ENCODE results near the gene LSM3.

LSM3 gene

DNA sequence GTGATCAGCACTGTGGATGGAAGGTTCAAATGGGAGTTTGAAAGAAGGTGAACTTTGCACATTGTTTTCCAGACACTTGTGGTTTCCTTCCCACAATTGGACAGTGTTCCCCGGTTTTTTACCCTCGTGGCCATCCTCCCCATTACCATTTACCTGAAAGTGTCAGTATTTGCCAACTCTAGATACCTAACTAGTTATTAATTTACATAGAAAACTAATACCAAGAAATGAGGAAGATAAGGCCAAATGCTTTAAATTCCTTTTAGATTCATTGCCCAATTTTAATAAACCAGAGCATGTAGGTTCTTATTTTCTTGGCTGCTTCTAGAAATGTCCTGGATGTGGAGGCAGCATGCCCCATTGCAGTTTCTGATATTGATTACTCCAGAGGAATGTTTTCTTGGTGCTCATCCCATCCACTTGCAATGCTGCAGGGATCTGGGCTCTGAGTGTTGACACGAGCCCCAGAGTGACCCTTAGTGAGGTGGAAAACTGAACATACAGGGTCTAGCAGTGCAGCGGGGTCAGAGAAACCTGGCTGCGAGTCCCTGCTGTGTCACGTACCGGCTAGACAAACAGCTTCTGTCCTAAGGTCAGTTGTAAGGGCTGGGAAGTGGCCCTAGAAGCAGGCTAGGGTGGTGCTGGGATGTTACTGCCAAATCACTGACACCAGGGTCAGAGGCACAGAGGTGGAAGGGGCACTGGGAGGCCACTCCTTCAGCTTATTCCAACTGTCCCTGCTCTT, 23.5 kb downstream of the LSM3 start:
- Histone ChIP-seq H3K79me2 (ENCODE audit: low read length) (no peaks in the 10 kb centered on the region), H3K9ac (ENCODE audit: low read length) (no peak overlapping the region), H4K20me1 (ENCODE audit: insufficient read depth, low read length) (no peaks in the 10 kb centered on the region), H3K9me2 (replicated peaks; ENCODE audit: insufficient read depth, low read length) (no peaks in the 10 kb centered on the region), H3K9me3 (replicated peaks; ENCODE audit: insufficient read depth, low read length) (no peaks in the 10 kb centered on the region), H3K36me3 (replicated peaks; ENCODE audit: insufficient read depth, low read length) (no peaks in the 10 kb centered on the region; the same call in 1 of the 2 replicates), H3K27ac (ENCODE audit: low read length) (no peak overlapping the region), H3K4me3 (ENCODE audit: low read length) (no peak overlapping the region), H3K27me3 (replicated peaks; ENCODE audit: insufficient read depth, low read length) (no peaks in the 10 kb centered on the region), H3K4me1 (ENCODE audit: low read length) (no peaks in the 10 kb centered on the region), H3F3A (ENCODE audit: insufficient read depth, low read length) (no peaks in the 10 kb centered on the region), H2AFZ (ENCODE audit: low read length) (no peak overlapping the region), H3K4me2 (ENCODE audit: low read depth, low read length) (no peak overlapping the region)
- no peak for DNase-seq
- TF ChIP-seq EZH2 (optimal IDR thresholded peaks at IDR 0.05; ENCODE audit: low read depth, low read length) (no peak), EZH2phosphoT487 (IDR thresholded peaks at IDR 0.05; ENCODE audit: low read length) (no peak)
- TF ChIP-seq, protein P1, sequence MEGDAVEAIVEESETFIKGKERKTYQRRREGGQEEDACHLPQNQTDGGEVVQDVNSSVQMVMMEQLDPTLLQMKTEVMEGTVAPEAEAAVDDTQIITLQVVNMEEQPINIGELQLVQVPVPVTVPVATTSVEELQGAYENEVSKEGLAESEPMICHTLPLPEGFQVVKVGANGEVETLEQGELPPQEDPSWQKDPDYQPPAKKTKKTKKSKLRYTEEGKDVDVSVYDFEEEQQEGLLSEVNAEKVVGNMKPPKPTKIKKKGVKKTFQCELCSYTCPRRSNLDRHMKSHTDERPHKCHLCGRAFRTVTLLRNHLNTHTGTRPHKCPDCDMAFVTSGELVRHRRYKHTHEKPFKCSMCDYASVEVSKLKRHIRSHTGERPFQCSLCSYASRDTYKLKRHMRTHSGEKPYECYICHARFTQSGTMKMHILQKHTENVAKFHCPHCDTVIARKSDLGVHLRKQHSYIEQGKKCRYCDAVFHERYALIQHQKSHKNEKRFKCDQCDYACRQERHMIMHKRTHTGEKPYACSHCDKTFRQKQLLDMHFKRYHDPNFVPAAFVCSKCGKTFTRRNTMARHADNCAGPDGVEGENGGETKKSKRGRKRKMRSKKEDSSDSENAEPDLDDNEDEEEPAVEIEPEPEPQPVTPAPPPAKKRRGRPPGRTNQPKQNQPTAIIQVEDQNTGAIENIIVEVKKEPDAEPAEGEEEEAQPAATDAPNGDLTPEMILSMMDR (IDR thresholded peaks at IDR 0.05; ENCODE audit: low read length), result no peak

DNA sequence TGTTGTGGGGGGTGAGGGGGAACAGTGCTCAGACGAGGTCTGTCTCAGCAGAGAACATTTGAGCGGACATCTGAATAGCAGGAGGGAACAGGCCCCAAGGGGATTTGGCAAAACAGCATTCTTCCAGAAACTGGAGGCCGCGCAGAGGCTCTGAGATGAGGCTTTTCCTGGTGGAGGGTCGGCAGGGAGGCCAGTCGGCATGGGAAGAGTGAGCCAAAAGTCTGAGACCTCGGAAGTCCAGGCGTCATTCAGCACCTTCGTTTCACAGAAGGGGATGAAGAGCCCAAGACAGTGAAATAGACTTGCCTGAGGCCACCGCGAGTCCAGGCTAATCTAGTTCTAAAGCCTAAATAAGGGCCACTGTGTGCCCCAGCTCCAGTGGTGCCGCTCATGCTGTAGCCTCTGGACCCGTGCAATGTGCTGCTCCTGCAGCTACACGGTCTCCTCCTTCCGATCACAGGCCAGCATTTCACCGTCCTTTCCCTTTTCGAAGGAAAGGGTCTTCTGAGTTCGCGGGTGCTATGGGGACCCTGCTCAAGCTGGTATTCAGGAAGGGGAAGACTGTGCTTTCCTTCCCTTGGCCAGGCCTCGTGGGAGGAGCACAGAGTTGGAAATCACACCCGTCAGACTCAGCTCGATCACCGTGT, 24.4 kb downstream of the LSM3 start:
- no peak overlapping the region for H2AFZ ChIP-seq (ENCODE audit: low read length)
- no peaks in the 10 kb centered on the region for H3K27me3 ChIP-seq (replicated peaks; ENCODE audit: insufficient read depth, low read length)
- no peaks in the 10 kb centered on the region for H3F3A ChIP-seq (ENCODE audit: insufficient read depth, low read length)
- H3K4me3 ChIP-seq (ENCODE audit: low read length), result no peak overlapping the region
- no peaks in the 10 kb centered on the region for H3K4me1 ChIP-seq (ENCODE audit: low read length)
- no peak for DNase-seq
- no peaks in the 10 kb centered on the region for H3K36me3 ChIP-seq (replicated peaks; ENCODE audit: insufficient read depth, low read length)
- no peak overlapping the region for H3K9ac ChIP-seq (ENCODE audit: low read length)
- TF ChIP-seq EZH2phosphoT487 (IDR thresholded peaks at IDR 0.05; ENCODE audit: low read length), result no peak
- TF ChIP-seq, protein P1 (IDR thresholded peaks at IDR 0.05; ENCODE audit: low read length), result no peak
- TF ChIP-seq EZH2 (optimal IDR thresholded peaks at IDR 0.05; ENCODE audit: low read depth, low read length), result no peak
- H3K79me2 ChIP-seq (ENCODE audit: low read length), result no peaks in the 10 kb centered on the region
- no peaks in the 10 kb centered on the region for H3K9me2 ChIP-seq (replicated peaks; ENCODE audit: insufficient read depth, low read length)
- H4K20me1 ChIP-seq (ENCODE audit: insufficient read depth, low read length), result no peaks in the 10 kb centered on the region
- no peak overlapping the region for H3K27ac ChIP-seq (ENCODE audit: low read length)
- H3K9me3 ChIP-seq (replicated peaks; ENCODE audit: insufficient read depth, low read length), result no peaks in the 10 kb centered on the region
- no peak overlapping the region for H3K4me2 ChIP-seq (ENCODE audit: low read depth, low read length)

DNA sequence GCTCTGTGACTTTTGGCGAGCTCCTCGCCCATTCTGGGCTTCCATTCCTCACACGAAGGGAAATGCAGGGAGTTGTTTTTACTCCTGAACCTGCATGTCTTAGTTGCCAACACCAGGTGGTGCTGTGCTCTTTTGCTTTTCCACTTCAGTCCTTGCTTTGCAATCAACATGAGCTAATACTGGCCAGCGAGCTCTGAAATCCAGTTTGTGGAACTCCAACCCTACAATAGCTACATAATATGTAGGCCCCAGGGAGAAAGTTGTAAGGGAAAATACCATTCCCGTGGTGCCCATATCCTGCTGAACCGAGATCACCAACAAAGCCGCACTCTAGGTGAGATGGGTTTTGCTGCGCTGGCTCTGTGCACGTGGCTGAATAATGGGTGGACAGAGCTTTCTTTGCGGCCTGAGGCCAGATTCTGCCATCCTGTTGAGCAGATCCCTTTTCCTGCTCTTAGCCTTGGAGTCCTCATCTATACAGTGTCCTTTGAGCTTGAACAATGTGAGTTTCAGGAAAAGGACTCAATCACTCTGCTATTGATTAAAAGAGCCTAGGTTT, 25.0 kb downstream of the LSM3 start:
- Histone ChIP-seq H3K9me3 (replicated peaks; ENCODE audit: insufficient read depth, low read length) (no peaks in the 10 kb centered on the region), H3F3A (ENCODE audit: insufficient read depth, low read length) (no peaks in the 10 kb centered on the region), H3K9ac (ENCODE audit: low read length) (no peak overlapping the region), H2AFZ (ENCODE audit: low read length) (no peak overlapping the region), H3K27ac (ENCODE audit: low read length) (no peak overlapping the region), H3K4me2 (ENCODE audit: low read depth, low read length) (no peak overlapping the region), H3K4me3 (ENCODE audit: low read length) (no peak overlapping the region), H3K4me1 (ENCODE audit: low read length) (no peaks in the 10 kb centered on the region), H3K79me2 (ENCODE audit: low read length) (no peaks in the 10 kb centered on the region), H3K9me2 (replicated peaks; ENCODE audit: insufficient read depth, low read length) (no peaks in the 10 kb centered on the region), H4K20me1 (ENCODE audit: insufficient read depth, low read length) (no peaks in the 10 kb centered on the region), H3K36me3 (replicated peaks; ENCODE audit: insufficient read depth, low read length) (no peaks in the 10 kb centered on the region), H3K27me3 (replicated peaks; ENCODE audit: insufficient read depth, low read length) (no peaks in the 10 kb centered on the region)
- TF ChIP-seq EZH2 (optimal IDR thresholded peaks at IDR 0.05; ENCODE audit: low read depth, low read length), result no peak
- TF ChIP-seq, protein P1 (IDR thresholded peaks at IDR 0.05; ENCODE audit: low read length), result peak; percentile 81
- DNase-seq, result peak; percentile 41
